Adrenal gland (tissue), 12 donors: ENCODE measurements around the gene TFB1M. TPM values are rescaled to one million over a fixed set of nuclear protein-coding genes. Genes with fewer than 3 reads are reported as not detected.

Experiments
- DNase-seq, 7 donors: peaks; one replicate each; pipeline ENCODE4 v3.0.0-alpha.2; 2019 to 2020
- H3K27ac ChIP-seq, 5 donors: fragments of 200-600 bp; sonication (generic) in 4 of 5; 1 replicate in 3 of 5; 2 replicates in 2 of 5; pipeline versions ENCODE4 v1.5.1 to v1.8.0; 2016 to 2020; ENCODE audit warnings: mild to moderate bottlenecking in 1 of 5
- H3K27me3 ChIP-seq: fragments of 200-600 bp; 2 replicates; pipeline ENCODE4 v1.8.0; 2021
- H3K36me3 ChIP-seq, 2 donors: fragments of 200-600 bp; replicated peaks in 1 of 2; 1 replicate in 1 of 2; 2 replicates in 1 of 2; pipeline versions ENCODE4 v1.5.1 to v1.8.0; 2018 to 2022
- H3K4me1 ChIP-seq, 2 donors: fragments of 200-600 bp; replicated peaks in 1 of 2; 1 replicate in 1 of 2; 2 replicates in 1 of 2; pipeline versions ENCODE4 v1.5.1 to v1.8.0; 2018 to 2021
- H3K4me3 ChIP-seq, 4 donors: fragments of 200-600 bp; sonication (generic) in 3 of 4; one replicate each; pipeline ENCODE4 v1.5.1; 2016 to 2018
- H3K9me3 ChIP-seq, 3 donors: fragments of 200-600 bp; sonication (generic) in 1 of 3; replicated peaks in 1 of 3; 1 replicate in 2 of 3; 2 replicates in 1 of 3; pipeline versions ENCODE4 v1.5.1 to v1.8.0; 2016 to 2021
- POLR2A ChIP-seq, 2 donors: fragments of 450-650 bp; IDR thresholded peaks; one replicate each; pipeline ENCODE4 v1.6.1; 2017; ENCODE audit warnings: antibody characterized with exemption in 2 of 2, mild to moderate bottlenecking in 2 of 2, moderate library complexity in 1 of 2
- WGBS, 4 donors: extraction: QIAGEN DNeasy Blood & Tissue Kit in 2 of 4; methylation state at CpG; one replicate each; pipeline versions ENCODE4 v1.1.5 to v1.1.7; 2013 to 2017; 5-methylcytosine and 5-hydroxymethylcytosine counted together
- intact Hi-C, 2 donors: fragments of 100-400 bp; cut with DNase I; formaldehyde crosslinking; loops; one replicate each; pipeline versions ENCODE4 v1.14.1 to v1.15.0; 2022 to 2023
- polyA plus RNA-seq, 3 donors: library from polyadenylated mRNA; stranded (reverse); fragments of 200-250 nt in 2 of 3; fragments of 350-450 nt in 1 of 3; fragmentation: Illumina TruSeq in 1 of 3; extraction: RNeasy Lipid Tissue Mini Kit (QIAGEN cat#74804) in 1 of 3; gene quantifications; one replicate each; pipeline ENCODE4 v1.2.3, GENCODE V29; 2013 to 2014
- total RNA-seq, 9 donors: library from RNA; depleted of rRNA in 4 of 9; stranded (reverse); fragments of >200 nt in 4 of 9; fragments of 120-200 nt in 1 of 9; fragmentation: NEBNext Ultra II Directional in 1 of 9; extraction: Animal tissue kit (Norgen Biotek cat#: 25700) in 1 of 9; gene quantifications; one replicate each; pipeline versions ENCODE4 v1.1.0 to v1.2.4, GENCODE V29; 2013 to 2023
- TF ChIP-seq, protein P1 (sequence below), 6 experiments: fragments of 450-650 bp in 4 of 6; fragments of 200-600 bp in 2 of 6; sonication (generic) in 1 of 6; IDR thresholded peaks; 1 replicate in 5 of 6; 2 replicates in 1 of 6; pipeline versions ENCODE4 v1.5.1 to v1.8.0; 2016 to 2021; ENCODE audit warnings: antibody characterized with exemption in 6 of 6, mild to moderate bottlenecking in 2 of 6, moderate library complexity in 1 of 6
- donor health status: healthy with polysubstance abuse.
- donor health status: Bipolar disorder and iron deficiency.
- donor health status: DM: yes; HTN: yes; CAD: no.
- donor health status: DM: no; HTN: no; CAD: no.
- donor health status: DM: no; HTN: no; CAD: no.
- donor health status: DM: yes; HTN: yes; CAD: no.

TFB1M gene
- total and polyA plus RNA-seq, 12 donors: 17.1 to 74.8 (median 49.8) TPM

DNA sequence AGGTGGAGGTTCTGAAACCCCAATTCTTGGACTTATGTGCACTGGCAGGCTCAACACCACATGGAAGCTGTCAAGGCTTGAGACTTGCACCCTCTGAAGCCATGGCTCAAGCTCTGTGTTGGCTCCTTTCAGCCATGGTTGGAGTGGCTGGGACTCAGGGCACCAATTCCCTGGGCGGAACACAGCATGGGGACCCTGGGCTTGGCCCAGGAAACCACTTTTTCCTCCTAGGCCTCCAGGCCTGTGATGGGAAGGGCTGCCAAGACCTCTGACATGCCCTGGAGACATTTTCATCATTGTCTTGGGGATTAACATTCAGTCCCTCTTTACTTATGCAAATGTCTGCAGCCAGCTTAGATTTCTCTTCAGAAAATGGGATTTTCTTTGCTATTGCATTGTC, 76.7 kb downstream of the TFB1M start:
- Histone ChIP-seq H3K27ac (no peak overlapping the region), H3K9me3 (no peaks in the 10 kb centered on the region), H3K4me1 (no peaks in the 10 kb centered on the region), H3K27me3 (no peaks in the 10 kb centered on the region), H3K4me3 (no peak overlapping the region), H3K36me3 (no peaks in the 10 kb centered on the region)
- intact Hi-C loops: no loop called here
- no peak for DNase-seq
- WGBS, 4 donors: 97 to 100% (median 100%) methylated on average over 1 of the region's 1 CpG; no CpG with 5 or more reads in 1 of the 4 donors
- TF ChIP-seq, protein P1, sequence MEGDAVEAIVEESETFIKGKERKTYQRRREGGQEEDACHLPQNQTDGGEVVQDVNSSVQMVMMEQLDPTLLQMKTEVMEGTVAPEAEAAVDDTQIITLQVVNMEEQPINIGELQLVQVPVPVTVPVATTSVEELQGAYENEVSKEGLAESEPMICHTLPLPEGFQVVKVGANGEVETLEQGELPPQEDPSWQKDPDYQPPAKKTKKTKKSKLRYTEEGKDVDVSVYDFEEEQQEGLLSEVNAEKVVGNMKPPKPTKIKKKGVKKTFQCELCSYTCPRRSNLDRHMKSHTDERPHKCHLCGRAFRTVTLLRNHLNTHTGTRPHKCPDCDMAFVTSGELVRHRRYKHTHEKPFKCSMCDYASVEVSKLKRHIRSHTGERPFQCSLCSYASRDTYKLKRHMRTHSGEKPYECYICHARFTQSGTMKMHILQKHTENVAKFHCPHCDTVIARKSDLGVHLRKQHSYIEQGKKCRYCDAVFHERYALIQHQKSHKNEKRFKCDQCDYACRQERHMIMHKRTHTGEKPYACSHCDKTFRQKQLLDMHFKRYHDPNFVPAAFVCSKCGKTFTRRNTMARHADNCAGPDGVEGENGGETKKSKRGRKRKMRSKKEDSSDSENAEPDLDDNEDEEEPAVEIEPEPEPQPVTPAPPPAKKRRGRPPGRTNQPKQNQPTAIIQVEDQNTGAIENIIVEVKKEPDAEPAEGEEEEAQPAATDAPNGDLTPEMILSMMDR (IDR thresholded peaks at IDR 0.05): no peak
- no peak for TF ChIP-seq POLR2A (IDR thresholded peaks at IDR 0.05)

GRCh38 chr6:155235087-155235486, 79.2 kb downstream of the TFB1M start:
- DNase-seq: no peak
- WGBS, 4 donors: 72 to 89% (median 81%) methylated on average over 4 to 5 of the region's 5 CpGs
- TF ChIP-seq, protein P1 (IDR thresholded peaks at IDR 0.05): no peak
- no peak for TF ChIP-seq POLR2A (IDR thresholded peaks at IDR 0.05)
- Histone ChIP-seq H3K27ac (no peak overlapping the region), H3K9me3 (no peaks in the 10 kb centered on the region), H3K27me3 (no peaks in the 10 kb centered on the region), H3K4me1 (no peaks in the 10 kb centered on the region), H3K4me3 (no peak overlapping the region), H3K36me3 (no peaks in the 10 kb centered on the region)
- intact Hi-C loops: no loop called here

DNA sequence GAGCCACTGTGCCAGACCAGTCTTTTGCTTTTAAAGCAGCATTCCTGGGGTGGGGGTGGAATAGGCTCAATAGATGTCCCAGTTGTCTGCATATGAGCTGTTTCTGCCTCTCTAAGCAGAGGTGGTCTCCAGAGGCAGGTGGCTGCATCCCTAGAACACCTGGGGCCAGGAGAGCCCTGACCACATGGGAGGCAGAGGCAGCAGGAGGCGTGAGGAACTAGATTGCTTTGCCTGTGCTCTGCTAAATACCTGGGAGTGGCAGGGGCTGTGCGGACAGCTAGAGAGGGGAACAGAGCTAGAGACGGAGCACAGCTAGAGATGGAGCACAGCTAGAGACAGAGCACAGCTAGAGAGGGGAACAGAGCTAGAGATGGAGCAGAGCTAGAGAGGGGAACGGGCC, 79.6 kb downstream of the TFB1M start:
- no peaks in the 10 kb centered on the region for H3K9me3 ChIP-seq
- H3K36me3 ChIP-seq: no peaks in the 10 kb centered on the region
- H3K4me3 ChIP-seq: no peak overlapping the region
- TF ChIP-seq POLR2A (IDR thresholded peaks at IDR 0.05): no peak
- TF ChIP-seq, protein P1 (IDR thresholded peaks at IDR 0.05): no peak
- H3K27ac ChIP-seq: no peak overlapping the region
- no peaks in the 10 kb centered on the region for H3K27me3 ChIP-seq
- DNase-seq: no peak
- no peaks in the 10 kb centered on the region for H3K4me1 ChIP-seq
- 77 to 95% (median 88%) methylated on average over 4 of the region's 4 CpGs for WGBS, 4 donors
- intact Hi-C loops: no loop called here

DNA sequence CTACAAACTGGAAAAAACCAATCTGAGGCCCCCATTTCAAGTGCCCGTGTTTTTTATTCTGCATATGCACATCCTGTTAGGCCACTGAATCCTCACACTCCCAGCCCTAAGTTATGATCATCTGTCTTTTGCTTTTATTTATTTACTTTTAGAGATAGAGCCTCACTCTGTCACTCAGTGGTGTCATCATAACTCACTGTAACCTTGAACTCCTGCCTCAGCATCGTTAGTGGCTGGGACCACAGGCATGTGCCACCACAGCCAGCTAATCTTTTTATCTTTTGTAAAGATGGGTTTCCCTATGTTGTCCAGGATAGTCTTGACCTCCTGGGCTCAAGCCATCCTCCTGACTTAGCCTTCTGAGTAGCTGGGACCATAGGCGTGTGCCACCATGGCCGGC, 80.1 kb downstream of the TFB1M start:
- H3K4me3 ChIP-seq: no peak overlapping the region
- H3K9me3 ChIP-seq: no peaks in the 10 kb centered on the region
- no peaks in the 10 kb centered on the region for H3K4me1 ChIP-seq
- DNase-seq: no peak
- H3K27me3 ChIP-seq: no peaks in the 10 kb centered on the region
- TF ChIP-seq POLR2A (IDR thresholded peaks at IDR 0.05): no peak
- TF ChIP-seq, protein P1 (IDR thresholded peaks at IDR 0.05): no peak
- no peaks in the 10 kb centered on the region for H3K36me3 ChIP-seq
- intact Hi-C loops: no loop called here
- WGBS, 4 donors: 77 to 97% (median 88%) methylated on average over 3 to 4 of the region's 4 CpGs
- H3K27ac ChIP-seq: no peak overlapping the region
